ENCODE data around the gene MYH7. TPM values are rescaled to one million over a fixed set of nuclear protein-coding genes. Genes with fewer than 3 reads are reported as not detected.

Gene MYH7
- polyA plus RNA-seq, 1 of the 3 experiments (the other 2 are of a cell fraction): not detected

GRCh38 chr14:23482823-23483148 is 47.3 kb upstream of the MYH7 start:
- no peak overlapping the region for H2AFZ ChIP-seq (ENCODE audit: low read depth)
- TF ChIP-seq FOXJ3 (CRISPR knock-in tag; IDR thresholded peaks at IDR 0.05) (no peak), CTCF (IDR thresholded peaks at IDR 0.05) (no peak), EZH2phosphoT487 (IDR thresholded peaks at IDR 0.05; ENCODE audit: borderline replicate concordance, low read depth) (no peak), PBX3 (IDR thresholded peaks at IDR 0.05) (no peak), TEAD4 (IDR thresholded peaks at IDR 0.05; ENCODE audit: borderline replicate concordance, insufficient read depth) (no peak), NFIC (IDR thresholded peaks at IDR 0.05; ENCODE audit: borderline replicate concordance) (no peak), TCF12 (IDR thresholded peaks at IDR 0.05) (no peak), GATA2 (CRISPR knock-in tag; IDR thresholded peaks at IDR 0.05) (no peak), MXI1 (IDR thresholded peaks at IDR 0.05; ENCODE audit: low read depth, low read length) (no peak), TAF1 (IDR thresholded peaks at IDR 0.05; ENCODE audit: borderline replicate concordance, low read depth, low read length) (no peak), FOXM1 (IDR thresholded peaks at IDR 0.05; ENCODE audit: low read depth) (no peak), RXRA (IDR thresholded peaks at IDR 0.05; ENCODE audit: borderline replicate concordance, low read depth) (no peak), RCOR1 (IDR thresholded peaks at IDR 0.05; ENCODE audit: low read length) (no peak), JUND (IDR thresholded peaks at IDR 0.05) (no peak), IRF3 (IDR thresholded peaks at IDR 0.05; ENCODE audit: low read depth, low read length) (no peak), YY1 (IDR thresholded peaks at IDR 0.05; ENCODE audit: low read depth) (no peak), RAD21 (IDR thresholded peaks at IDR 0.05; ENCODE audit: low read length) (no peak), RFX5 (IDR thresholded peaks at IDR 0.05; ENCODE audit: low read length) (no peak), MAX (IDR thresholded peaks at IDR 0.05; ENCODE audit: low read depth) (no peak)
- no peaks in the 10 kb centered on the region for H3K9me2 ChIP-seq
- H3K9me3 ChIP-seq: no peaks in the 10 kb centered on the region
- peaks cover 8% of the 10 kb centered on the region for H3F3A ChIP-seq (replicated peaks; ENCODE audit: insufficient read depth)
- H3K4me3 ChIP-seq (ENCODE audit: low read depth in 2 of 2, low read length in 1 of 2): no peak overlapping the region
- H3K36me3 ChIP-seq (replicated peaks in 1 of 2; ENCODE audit: control insufficient read depth in 1 of 2, insufficient read depth in 2 of 2, low read length in 1 of 2): peaks cover 39 to 51% of the 10 kb centered on the region in 2 experiments
- ChIA-PET POLR2A (interaction anchor here (0.9 to 1.4 kb wide), 2 partner anchors 74 to 78 kb away, joined by 3 to 4 read pairs; no protein-coding TSS in a partner anchor), CTCF (interaction anchor here (0.7 to 26.4 kb wide), 16 partner anchors 8 to 150 kb away, joined by 3 to 785 read pairs (median 6); partner anchors contain the start of genes AP1G2 and THTPA)
- no peak overlapping the region for H3K9ac ChIP-seq
- H4K20me1 ChIP-seq (ENCODE audit: insufficient read depth): 0 out of 2 replicates have a peak, but pooled peaks cover 4% of the 10 kb centered on the region
- H3K4me2 ChIP-seq: no peak overlapping the region
- H3K79me2 ChIP-seq (ENCODE audit: insufficient read depth): peaks cover 6% of the 10 kb centered on the region; the same call in 1 of the 2 replicates
- H3K4me1 ChIP-seq (ENCODE audit: control insufficient read depth in 1 of 2, insufficient read depth in 2 of 2, low read depth in 1 of 2, low read length in 1 of 2): no peaks in the 10 kb centered on the region
- no peaks in the 10 kb centered on the region for H3K27me3 ChIP-seq (ENCODE audit: insufficient read depth)
- no peak for DNase-seq
- H3K27ac ChIP-seq (ENCODE audit: low read depth in 2 of 2, low read length in 1 of 2): no peak overlapping the region
